ENCODE data around the gene WDR59. TPM values are rescaled to one million over a fixed set of nuclear protein-coding genes. Genes with fewer than 3 reads are reported as not detected.

The WDR59 gene
- total and polyA plus RNA-seq, 3 donors from 2014 or later = 47.6 to 73.8 (median 55.0) TPM

DNA sequence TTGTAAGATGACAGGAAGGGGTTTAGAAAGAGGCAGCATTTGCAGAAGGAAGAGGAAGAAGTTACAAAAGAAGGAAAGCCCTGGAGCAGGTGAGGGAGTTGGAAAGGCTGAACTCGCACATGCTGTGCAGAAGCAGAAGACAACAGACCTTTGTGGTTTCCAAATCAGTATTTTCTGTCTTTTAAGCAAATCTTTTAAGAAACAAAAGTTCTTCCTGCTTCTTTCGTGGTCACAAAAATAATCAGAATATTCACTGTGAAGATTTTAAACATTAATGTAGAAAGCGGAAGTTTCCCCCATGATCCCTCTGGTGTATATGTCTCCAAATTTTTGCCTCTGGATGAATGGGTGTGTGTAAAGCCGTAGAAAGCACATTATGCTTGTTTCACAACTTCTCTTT, 39.7 kb upstream of the WDR59 start:
- Histone ChIP-seq H3K27ac (no peak overlapping the region), H3K27me3 (no peaks in the 10 kb centered on the region), H3K4me3 (no peak overlapping the region), H3K4me1 (peaks cover 10% of the 10 kb centered on the region), H3K9me3 (no peaks in the 10 kb centered on the region), H3K36me3 (ENCODE audit: low read depth, missing control alignments) (no peaks in the 10 kb centered on the region)
- intact Hi-C loops (cut with DNase I; ENCODE audit: low total_unique reads) = no loop called here
- 49 to 77% methylated on average over 4 of the region's 4 CpGs for WGBS, 2 donors
- no peak for DNase-seq
- TF ChIP-seq, protein P1, sequence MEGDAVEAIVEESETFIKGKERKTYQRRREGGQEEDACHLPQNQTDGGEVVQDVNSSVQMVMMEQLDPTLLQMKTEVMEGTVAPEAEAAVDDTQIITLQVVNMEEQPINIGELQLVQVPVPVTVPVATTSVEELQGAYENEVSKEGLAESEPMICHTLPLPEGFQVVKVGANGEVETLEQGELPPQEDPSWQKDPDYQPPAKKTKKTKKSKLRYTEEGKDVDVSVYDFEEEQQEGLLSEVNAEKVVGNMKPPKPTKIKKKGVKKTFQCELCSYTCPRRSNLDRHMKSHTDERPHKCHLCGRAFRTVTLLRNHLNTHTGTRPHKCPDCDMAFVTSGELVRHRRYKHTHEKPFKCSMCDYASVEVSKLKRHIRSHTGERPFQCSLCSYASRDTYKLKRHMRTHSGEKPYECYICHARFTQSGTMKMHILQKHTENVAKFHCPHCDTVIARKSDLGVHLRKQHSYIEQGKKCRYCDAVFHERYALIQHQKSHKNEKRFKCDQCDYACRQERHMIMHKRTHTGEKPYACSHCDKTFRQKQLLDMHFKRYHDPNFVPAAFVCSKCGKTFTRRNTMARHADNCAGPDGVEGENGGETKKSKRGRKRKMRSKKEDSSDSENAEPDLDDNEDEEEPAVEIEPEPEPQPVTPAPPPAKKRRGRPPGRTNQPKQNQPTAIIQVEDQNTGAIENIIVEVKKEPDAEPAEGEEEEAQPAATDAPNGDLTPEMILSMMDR (IDR thresholded peaks at IDR 0.05) = no peak
- no peak for TF ChIP-seq POLR2A (IDR thresholded peaks at IDR 0.05)

DNA sequence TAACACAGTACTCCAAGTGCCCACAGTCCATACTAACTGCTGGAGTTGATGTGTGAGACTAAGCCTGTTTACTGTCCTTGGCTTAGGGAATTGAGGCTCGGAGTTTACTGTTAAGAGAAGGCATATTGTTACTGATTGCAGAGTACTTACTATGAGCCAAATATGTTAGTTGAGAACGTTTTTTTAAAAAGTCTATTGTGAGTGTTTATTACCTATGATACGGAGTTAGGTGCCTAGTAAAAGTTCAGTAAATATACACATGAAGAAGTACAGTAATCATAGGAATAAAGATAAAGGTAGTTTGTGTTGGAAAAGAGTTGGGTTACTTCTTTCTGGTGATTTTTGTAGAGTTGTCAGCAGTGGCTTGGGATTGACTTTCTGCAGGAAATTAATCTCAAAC, 39.3 kb upstream of the WDR59 start:
- 55 to 66% methylated on average over 3 of the region's 3 CpGs for WGBS, 2 donors
- Histone ChIP-seq H3K4me3 (no peak overlapping the region), H3K9me3 (no peaks in the 10 kb centered on the region), H3K36me3 (ENCODE audit: low read depth, missing control alignments) (no peaks in the 10 kb centered on the region), H3K27ac (no peak overlapping the region), H3K4me1 (peaks cover 10% of the 10 kb centered on the region), H3K27me3 (no peaks in the 10 kb centered on the region)
- no peak for DNase-seq
- intact Hi-C loops (cut with DNase I; ENCODE audit: low total_unique reads) = no loop called here
- TF ChIP-seq POLR2A (IDR thresholded peaks at IDR 0.05) = no peak
- TF ChIP-seq, protein P1 (IDR thresholded peaks at IDR 0.05) = no peak

DNA sequence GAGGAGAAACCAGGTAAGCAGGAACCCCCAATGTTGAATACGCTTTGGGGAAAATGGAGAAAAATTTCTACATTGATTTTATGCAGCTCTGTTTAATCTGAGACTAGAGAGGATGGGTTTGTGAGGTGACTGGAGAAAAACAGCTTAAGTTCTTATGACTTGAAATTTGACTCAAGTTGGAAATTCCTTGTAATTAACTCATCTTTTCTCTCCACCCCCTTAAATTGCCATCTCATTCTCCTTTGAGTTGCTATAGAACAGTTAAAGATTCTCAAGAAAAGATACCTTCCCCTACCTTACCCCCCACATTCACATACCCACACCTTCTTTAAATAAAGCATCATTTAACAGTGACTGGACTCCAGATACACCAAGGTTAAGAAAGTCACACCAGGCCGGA, 38.1 kb upstream of the WDR59 start:
- no peak for DNase-seq
- WGBS, 2 donors = 100% methylated on average over 2 of the region's 2 CpGs
- Histone ChIP-seq H3K27ac (no peak overlapping the region), H3K36me3 (ENCODE audit: low read depth, missing control alignments) (no peaks in the 10 kb centered on the region), H3K4me1 (peaks cover 13% of the 10 kb centered on the region), H3K4me3 (no peak overlapping the region), H3K27me3 (no peaks in the 10 kb centered on the region), H3K9me3 (no peaks in the 10 kb centered on the region)
- intact Hi-C loops (cut with DNase I; ENCODE audit: low total_unique reads) = no loop called here
- TF ChIP-seq POLR2A (IDR thresholded peaks at IDR 0.05) = no peak
- TF ChIP-seq, protein P1 (IDR thresholded peaks at IDR 0.05) = no peak

DNA sequence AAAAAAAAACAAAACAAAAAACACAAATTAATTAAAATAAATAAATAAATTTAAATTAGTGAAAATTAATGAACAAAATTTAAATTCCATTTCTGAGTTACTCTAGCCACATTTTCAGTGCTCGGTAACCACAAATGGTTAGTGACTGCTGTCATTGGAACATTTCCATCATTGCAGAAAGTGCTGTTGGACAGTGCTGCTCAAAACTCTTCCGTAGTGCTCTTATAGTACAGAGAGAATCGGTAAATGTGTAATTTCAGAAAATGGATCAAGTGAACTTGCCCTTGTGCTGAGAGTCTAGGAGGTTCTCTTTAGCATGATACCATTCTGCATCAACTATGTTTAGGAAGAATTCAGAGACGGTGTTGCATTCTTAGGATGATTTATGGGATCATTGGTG, 37.6 kb upstream of the WDR59 start:
- Histone ChIP-seq H3K4me3 (no peak overlapping the region), H3K9me3 (no peaks in the 10 kb centered on the region), H3K4me1 (peaks cover 13% of the 10 kb centered on the region), H3K36me3 (ENCODE audit: low read depth, missing control alignments) (no peaks in the 10 kb centered on the region), H3K27me3 (no peaks in the 10 kb centered on the region), H3K27ac (no peak overlapping the region)
- 93 to 94% methylated on average over 4 of the region's 4 CpGs for WGBS, 2 donors
- TF ChIP-seq, protein P1 (IDR thresholded peaks at IDR 0.05) = no peak
- TF ChIP-seq POLR2A (IDR thresholded peaks at IDR 0.05) = no peak
- DNase-seq = no peak
- intact Hi-C loops (cut with DNase I; ENCODE audit: low total_unique reads) = no loop called here

DNA sequence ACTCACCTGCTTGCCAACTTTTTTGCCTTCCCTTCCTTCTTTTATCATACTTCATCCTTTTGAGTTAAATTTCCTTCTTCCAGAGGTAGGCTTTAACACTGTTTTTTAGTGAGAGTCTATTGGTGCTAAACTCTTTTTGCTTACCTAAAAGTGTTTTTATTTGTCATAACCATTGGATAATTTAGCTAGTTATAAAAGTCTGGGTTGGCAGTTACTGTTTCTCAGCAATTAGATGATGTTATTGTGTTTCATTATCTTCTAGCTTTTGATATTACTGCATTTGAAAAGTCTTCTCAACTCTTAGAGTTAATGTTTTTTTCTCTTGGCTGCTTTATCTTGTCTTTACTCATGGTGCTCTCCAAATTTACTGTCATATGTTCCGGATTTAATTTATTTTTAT, 36.5 kb upstream of the WDR59 start:
- H3K27ac ChIP-seq = no peak overlapping the region
- intact Hi-C loops (cut with DNase I; ENCODE audit: low total_unique reads) = no loop called here
- no peaks in the 10 kb centered on the region for H3K36me3 ChIP-seq (ENCODE audit: low read depth, missing control alignments)
- WGBS, 2 donors = 96 to 97% methylated on average over 1 of the region's 1 CpG
- H3K4me3 ChIP-seq = no peak overlapping the region
- peaks cover 13% of the 10 kb centered on the region for H3K4me1 ChIP-seq
- no peak for DNase-seq
- TF ChIP-seq POLR2A (IDR thresholded peaks at IDR 0.05) = no peak
- TF ChIP-seq, protein P1 (IDR thresholded peaks at IDR 0.05) = no peak
- no peaks in the 10 kb centered on the region for H3K9me3 ChIP-seq
- H3K27me3 ChIP-seq = no peaks in the 10 kb centered on the region
